Activated CD8-positive, alpha-beta memory T cell treated with anti-CD3 and anti-CD28 coated beads, Interleukin-2, amount 50 U/mL, for 1 hour (primary cell): Measurements from ENCODE around the gene KRTAP5-2.

ENCODE experiments used
- DNase-seq: peaks from one replicate; pipeline ENCODE4 v3.0.0-alpha.2; 2020; ENCODE audit errors: extremely low read depth

Gene KRTAP5-2

DNA sequence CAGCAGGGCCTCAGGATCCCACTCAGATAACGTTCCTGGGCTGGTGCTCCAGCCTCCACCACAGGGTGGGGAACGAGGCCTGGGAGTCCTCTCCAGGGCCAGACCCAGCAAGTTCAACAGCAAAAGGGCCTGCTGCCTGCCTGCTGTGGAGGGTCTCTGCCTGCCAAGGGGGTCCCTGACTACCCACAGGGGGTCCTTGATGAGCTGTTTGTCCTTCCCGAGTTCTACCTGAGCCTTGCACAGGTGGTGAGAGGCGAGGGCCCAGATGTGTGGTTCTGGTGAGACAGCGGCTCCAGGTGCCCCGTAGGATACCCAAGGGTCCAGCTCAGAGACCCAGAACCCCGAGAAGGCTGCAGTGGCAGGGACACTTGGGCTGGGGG, 30.4 kb downstream of the KRTAP5-2 start:
- no peak for DNase-seq

DNA sequence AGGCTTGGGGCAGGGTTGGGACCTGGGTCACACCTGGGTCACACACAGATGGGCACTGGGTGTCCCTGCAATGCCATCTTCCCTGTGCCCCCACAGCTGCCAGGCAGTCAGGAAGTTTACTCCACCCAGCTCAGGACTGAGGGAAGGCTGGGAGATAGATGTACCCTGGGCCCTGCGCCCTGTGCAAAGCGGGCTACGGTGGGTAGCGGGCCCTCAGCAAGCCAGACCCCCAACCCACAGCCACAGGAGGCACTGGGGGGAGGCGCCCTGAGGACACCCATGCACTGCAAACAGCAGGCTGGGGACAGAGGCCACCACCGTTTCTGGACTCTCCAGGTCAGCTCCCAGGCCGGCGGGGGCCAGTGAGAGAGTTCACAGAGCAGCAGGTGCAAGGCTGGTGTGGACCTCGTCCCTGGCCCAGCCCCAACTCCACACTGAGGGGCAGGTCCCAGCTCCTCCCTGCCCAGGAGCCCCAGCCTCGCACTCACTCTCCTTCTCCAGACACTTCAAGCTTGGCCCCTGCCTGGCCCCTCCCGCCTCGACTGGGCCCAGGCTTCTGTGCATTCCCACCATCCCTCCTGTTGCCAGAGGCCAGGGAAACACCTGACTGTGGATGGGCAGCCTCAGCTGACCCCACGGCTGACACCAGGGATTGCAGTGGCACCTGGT, 30.9 kb downstream of the KRTAP5-2 start:
- no peak for DNase-seq

DNA sequence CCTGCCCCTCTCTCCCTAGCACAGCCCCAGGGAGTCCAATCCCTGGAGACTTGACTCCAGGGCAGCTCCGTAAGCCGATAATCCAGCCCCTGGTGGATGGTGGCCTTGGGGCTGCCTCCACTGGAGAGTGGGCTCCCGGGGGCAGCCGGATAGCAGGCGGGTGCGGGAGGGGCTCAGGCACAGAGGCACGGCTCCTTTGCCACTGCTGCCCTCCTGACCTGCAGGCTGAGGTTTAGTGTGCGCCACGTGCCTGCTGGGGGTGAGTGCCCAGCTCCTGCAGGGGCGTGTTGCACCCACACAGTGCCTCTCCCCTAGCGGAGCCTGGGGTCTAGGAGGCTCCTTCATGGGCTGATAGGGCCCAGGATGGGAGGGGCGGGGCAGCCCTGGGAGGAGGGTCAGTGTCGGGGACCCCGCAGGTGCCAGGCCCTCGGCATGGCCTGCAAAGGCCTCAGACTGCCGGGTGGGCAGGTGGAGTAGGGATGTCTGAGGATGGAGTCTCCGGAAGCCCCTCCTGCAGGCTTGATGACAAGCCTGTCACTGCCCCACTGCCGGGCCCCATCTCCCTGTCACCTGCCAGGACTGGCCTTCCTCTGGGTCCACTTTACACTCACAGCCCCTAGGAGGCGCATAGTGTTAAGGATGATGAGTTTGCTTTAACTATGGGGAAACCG, 31.6 kb downstream of the KRTAP5-2 start:
- no peak for DNase-seq

DNA sequence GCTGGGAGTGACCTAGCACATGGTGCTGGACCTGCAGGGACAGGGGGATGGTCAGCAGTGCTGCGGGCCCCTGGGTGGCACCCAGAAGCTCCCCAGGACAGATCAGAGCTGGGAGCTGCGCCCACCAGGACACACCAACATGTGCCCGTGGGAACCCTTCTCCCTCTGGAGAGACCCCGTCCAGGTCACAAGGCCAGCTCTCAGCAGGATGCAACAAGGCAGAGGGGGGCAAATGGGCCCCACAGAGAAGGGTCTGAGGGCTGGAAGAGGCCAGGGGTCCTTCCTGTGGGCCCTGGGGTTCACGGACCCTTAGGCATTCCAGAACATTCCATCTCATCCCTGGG, 32.2 kb downstream of the KRTAP5-2 start:
- DNase-seq: no peak

DNA sequence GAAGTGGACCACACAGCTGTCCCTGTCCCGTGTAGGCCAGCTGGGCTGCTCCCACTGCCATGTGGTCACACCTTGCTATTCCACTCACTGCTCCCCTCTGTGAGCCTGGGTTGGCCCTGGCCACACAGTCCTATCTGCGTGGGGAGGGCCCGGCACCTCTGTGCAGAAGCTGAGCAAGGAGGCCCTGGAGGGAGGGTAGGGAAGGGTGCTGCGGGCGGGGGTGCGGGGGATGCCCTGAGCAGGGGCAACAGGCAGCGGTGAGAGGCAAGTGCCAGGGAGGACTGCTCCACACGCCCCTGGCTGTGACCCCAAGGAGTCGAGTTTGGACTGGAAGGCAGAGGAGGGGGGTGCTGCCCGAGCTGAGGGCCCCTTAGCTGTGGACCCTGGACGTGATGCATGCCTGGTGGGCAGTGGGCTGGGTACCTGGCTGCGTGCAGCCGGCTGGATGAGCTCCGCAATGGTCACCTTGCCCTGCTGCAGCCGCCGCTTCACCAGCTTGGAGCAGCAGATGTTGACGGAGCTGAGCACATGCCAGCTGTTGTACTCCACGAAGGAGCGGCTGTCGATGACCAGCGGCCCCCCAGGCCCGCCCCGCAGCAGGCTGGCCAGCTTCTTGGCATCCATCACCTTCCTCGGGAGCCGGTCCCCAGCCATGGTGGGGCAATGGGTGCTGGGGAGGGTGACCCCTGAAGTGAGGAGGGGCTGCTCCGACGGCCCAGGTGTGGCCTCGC, 32.8 kb downstream of the KRTAP5-2 start:
- no peak for DNase-seq

DNA sequence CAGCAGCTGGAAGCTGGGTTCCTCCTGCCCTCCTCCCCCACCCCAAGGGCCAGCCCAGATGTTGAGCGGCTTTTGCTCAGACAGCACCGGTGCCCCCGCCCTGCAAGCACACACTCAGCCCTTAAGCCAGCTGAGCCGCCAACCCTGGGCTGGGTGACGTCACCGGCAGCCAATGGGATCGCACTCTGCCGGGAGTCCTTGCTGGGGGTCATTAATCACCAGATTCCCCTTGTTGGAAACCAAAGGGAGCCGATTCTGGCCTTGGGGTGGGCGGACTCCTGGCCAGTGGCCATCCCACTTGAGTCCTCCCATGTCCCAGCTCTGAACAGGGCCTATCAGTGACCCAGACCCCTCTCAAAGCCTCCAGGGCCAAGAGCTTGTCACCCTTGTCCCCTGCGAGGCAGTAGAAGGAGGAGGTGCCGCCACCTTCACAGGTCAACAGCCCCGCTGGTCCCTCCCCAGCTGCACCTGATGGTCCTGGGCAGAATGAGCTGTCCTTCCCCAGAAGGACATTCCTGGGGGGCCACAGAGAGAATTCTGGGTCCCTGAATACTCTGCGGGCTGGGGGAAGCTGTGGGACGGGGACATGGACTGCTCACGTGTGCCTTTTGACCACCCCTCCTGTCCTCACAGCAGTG, 33.4 kb downstream of the KRTAP5-2 start:
- no peak for DNase-seq

DNA sequence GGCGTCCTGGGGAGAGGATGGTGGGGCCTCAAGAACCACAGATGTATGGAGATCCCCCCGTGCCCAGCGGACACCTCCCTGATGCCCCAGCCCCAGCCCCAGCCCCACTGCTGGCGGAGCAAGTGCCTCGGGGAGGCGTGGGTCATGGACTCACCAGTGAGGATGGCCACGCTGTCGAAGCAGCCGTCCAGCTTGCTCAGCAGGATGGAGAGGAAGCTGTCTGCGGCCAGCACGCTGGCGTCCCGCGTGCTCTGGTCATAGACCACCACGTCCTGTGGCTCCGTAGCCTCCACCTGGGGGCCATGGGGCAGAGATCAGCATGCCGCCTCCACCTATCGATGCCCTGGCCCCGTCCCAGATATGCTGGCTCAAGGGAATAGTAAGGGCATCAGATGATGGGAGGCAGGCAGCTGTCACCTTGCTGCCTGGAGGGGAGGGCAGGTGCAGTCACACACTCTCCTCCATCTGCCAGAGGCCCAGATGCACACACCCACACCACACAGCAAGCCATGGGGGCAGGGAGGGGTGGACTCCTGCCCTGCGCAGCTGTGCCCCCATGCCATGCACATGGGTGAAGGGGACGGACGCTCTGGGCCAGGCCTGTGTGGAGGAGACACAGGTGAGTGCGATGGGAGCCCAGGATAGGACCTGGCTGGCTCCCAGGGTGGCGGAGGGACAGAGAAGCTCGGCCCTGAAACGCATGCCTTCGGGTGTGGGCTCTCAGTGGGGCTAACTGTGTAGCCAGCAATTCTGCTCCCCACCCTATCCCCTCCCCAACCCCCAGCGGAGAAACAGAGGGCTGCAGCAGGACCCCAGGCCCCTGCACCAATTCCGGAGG, 34.2 kb downstream of the KRTAP5-2 start:
- no peak for DNase-seq

DNA sequence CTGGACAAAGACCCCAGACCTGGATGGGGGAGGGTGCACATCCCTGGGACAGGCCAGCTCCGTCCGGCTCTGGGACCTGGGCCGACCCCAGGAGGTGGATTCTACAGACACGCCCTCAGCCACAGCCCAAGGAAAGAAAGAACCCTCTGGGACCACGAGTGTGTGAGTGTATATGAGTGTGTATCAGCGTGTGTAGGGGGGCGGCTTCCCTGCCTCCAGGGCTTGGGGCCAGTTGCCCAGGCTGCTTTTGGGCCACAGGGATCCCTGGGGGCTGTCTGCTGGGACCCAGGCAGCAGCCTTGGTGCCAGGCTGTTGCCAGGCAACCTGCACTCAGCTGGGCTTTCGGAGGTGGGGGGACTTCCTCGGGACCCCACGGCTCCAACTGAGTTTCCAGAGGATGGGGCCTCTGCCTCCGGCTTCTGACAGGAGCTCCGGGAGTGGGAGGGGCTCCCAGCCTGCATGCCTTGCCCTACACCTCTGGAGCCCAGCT, 34.9 kb downstream of the KRTAP5-2 start:
- no peak for DNase-seq

DNA sequence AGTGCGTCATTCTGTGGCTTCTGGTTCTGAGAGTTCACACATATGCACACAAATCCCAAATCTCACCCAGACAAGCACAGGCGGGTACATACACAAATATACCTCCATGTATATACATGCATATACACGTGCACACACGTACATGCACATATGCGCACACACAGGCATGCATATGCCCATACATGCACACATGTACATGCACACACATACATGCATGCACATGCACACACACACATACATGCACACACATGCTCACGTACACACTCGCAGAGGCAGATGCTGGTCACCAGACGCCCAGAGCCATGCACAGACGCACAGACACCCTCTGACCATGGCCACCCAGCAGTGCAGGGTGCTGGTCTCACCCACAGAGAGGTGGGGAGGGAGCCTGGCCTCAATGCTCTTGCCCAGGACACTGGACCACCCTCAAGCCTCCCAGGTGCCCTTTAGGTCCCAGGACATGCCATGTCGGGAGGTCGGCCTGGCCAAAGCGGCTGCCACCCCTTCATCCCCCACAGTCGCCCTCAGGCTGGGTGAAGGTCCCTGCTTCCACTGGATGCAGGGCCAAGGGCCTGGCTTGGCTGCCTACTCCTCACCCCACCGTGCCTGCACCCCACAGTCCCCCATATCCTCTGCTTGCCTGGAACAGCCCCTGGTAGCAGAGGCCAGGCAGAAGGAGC, 35.5 kb downstream of the KRTAP5-2 start:
- no peak for DNase-seq

DNA sequence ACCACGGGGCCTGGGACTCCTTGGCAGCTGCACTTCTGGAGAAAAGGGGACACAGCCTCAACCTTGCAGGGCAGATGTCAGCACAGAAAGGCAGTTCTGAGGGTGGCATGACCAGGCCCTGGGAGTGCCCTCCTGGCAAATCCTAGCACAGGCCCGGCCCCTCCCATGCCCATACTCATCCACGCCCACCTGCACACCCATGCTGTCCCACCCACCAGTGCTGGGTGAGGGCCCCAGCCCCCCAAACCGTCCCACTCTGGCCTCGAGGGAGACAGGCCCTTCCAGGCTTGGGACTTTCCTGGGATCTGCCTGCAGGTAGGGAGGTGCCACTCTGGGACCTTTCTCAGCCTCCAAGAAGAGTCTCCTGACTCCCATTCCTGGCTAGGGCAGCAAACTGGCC, 36.1 kb downstream of the KRTAP5-2 start:
- DNase-seq: no peak

DNA sequence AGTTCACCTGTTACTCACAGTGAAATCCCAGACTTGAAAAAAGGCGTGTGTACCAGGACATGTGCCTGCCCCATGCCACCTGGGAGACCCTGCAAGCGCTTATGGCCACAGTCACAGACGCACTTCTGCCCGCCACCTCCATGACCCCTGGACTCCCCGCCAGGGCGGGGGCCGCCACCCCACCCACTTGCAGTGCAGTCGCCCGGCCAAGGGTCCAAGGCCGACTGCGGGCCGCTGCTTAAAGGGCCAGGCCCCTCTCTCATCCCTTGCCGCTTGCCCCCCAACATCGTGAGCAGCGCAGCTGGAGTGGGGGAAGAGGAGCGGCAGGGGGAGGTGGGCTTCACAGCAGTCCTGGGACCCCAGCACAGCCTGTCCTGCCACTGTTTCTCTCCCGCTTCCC, 36.8 kb downstream of the KRTAP5-2 start:
- DNase-seq: no peak

DNA sequence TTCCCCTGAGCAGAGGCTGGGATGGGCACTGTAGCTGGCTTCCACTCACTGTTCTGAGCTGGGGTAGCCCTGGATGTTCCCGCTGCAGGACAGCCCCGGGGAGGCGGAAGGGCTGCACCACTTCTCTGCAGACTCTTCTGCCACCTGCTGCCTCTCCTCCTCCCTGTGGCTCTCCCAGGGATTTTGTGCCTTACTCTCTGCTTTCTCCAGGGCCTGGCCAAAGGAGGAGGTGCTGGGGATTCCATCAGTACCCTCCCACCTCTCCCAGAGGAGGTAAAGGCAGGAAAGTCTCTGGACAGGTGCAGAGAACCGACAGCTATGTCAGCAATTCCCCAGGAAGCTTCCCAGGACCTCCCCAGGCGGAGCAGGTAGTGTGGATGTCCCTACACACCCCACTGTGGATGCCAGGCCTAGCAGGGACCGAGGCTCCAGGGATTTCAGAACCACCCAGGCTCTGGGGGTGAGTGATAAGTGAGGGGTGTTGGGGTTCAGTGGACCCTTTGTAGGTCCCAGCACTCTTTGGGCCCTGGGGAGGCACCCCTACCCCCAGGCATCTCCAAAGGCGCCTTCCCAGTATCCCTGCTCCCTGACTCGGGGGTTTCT, 37.3 kb downstream of the KRTAP5-2 start:
- DNase-seq: no peak

DNA sequence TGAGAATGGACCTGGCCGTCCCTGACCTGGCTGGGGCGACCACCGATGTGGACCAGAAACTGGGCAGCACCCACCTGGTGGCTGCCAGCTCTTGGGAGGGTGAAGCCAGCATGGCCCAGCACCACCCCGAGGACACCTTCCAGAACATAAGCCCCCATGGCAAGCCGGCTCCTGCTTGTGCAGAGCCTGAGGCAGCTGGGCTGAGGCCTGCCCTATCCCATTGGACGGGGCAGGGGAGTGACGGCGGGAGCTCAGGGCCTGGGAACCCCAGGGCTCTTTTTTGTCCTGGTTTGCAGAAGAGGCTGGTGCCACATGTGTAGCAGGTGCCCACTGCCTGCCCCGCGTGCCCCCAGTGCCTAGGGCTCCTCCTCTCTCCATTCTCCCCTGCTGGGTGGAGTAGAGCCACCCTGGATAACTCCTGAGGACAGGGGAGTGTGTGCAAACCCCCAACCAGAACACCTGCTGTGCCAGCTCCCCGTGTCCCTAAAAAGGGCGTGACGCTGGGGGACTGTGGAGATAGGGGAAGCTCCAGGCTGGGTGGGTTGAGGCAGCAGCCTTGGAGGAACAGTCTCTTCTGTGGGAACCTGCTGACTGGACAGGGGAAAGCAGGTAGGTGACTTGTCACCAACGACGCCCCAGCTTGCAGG, 38.0 kb downstream of the KRTAP5-2 start:
- no peak for DNase-seq

DNA sequence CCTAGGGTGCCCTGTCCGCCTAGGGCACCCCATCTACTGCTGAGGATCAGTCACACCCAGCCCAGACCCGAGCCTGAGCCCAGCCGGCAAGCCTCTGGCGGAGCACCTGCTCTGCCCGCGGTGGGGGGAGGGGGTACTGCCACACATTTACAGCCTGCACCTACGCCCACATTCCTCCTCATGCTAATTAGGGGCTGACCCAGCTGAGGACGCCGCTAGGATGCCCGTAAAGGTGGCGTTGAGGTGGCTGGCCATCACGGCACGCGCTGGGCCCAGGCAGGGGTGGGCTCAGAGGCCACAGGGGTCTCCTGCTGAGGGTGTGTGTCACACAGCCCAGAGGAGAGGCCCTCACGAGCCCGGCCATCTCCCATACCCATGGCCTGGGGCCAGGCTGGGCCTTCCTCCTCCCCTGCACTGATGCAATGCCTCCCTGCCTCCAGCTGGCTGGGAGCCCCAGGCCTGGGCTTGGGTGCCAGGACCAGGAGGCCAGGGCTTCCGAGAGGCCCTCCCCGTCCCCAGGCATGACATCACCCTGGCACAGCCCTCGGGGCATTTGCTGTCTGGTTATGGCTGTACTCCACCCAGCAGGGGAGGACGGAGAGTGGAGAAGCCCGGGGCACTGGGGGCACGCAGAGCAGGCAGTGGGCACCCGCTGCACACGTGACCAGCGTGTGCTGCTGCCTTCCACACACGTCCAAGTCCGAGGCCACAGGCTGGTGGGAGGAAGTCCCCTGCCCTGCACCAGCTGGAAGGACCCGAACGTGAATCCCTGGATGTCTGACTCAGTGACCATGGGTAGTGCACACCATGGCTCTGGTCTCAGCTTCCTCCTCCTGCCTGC, 38.8 kb downstream of the KRTAP5-2 start:
- DNase-seq: no peak

DNA sequence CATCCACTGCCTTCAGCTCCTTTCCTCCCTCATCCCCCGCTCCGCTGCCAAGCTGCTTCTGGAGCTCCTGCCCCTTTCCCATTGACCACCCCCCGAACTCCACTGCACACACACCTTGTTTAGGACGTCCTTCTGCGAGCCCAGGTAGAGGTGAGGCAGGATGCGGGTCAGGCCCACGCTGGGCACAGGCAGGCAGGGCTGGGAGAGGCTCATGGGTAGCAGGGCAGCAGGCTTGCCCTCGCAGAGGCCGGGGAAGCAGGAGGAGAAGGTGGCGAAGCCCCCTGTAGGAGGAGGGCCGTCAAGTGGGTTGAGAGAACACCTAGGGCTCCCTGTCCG, 39.4 kb downstream of the KRTAP5-2 start:
- DNase-seq: no peak

DNA sequence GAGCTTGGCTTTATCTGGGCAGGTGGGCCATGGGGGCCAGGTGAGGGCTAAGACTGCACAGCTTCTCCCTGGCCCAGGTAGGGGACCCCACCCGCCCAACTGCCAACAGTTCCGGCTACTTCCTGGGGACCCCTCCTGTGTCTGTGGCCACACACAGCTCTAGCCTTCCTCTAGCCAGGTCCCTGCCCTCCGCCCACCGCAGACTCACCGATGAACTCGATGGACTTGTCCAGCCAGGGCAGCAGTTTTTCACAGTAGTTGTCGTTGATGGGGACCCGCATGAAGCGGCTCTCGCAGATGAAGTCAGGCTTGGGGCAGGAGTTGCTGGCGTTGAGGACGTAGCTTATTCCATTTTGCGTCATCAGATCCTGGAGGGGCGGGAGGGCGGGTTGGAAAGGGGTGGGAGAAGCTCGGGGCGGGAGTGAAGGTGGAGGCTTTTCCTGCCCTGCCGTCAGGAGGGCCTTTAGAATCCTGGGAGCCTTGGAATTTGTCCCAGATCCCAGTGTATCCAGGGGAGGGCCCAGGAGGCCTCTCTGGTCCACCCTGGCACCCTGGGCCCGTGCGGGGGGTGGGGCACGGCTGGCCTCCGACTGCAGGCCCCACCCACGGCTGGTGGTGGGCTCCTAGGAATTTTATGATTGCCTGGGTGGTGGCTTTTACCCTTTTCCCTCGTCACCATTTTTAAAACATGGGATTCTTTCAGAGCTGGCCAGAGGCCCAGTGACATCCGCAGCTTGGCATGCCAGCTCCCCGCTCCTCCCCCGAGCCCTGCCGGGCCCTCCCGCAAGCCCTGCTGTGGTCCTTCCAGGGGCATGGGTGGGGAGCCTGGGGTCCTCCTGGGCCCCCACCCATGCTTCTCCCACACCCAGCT, 40.0 kb downstream of the KRTAP5-2 start:
- DNase-seq: no peak

DNA sequence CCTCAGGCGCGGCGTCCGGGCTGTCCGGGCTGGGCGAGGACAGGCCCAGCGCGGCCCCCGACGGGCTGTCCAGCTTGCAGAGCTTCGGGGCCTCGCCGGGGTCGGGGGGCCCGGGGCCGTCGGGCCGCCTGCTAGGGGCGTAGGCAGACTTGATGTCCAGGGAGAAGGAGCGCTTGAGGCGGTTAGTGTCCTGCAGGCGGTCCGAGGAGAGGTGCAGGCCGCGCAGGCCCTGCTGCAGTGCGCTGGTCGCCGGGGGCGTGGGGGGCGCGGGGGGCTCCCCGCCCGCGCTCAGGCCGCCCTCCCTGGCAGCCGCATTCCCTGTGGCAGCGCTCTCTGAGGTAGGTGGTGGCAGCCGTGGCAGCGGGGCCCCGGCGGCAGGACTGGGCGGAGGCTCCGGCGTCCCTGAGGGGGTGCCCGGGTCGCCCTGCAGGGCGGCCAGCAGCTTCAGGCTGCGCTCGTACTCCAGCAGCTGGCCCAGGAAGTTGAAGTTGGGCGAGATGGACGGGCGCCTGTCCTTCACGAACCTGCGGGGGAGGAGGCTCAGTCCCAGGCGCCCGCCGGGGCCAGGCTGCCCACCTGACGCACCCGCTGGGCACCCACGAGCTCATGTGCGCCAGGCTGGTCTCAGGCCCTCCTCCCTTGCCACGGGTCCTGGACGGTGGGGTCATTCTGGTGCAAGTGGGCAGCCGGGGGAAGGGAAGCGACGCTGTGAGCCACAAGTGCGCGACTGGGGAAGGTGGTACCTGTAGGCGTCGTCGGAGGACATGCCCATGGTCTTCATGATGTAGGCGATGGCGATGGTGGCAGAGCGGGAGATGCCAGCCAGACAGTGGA, 40.8 kb downstream of the KRTAP5-2 start:
- no peak for DNase-seq
